BE2C (cell line): ENCODE results near the gene MT1M.

Source experiments
- DNase-seq: peaks from one replicate; pipeline ENCODE4 v3.0.0-alpha.2; 2020
- H3K27me3 ChIP-seq: fragments of 250-450 bp; sonication (Bioruptor Pico); 2 replicates; pipeline ENCODE4 v1.5.1; 2020; ENCODE audit warnings: mild to moderate bottlenecking
- H3K36me3 ChIP-seq: fragments of 250-450 bp; sonication (Bioruptor Pico); 2 replicates; pipeline ENCODE4 v1.5.1; 2020; ENCODE audit warnings: mild to moderate bottlenecking
- H3K4me1 ChIP-seq: fragments of 250-450 bp; sonication (Bioruptor Pico); 2 replicates; pipeline ENCODE4 v1.5.1; 2020
- H3K4me3 ChIP-seq: 2 replicates; pipeline ENCODE4 v1.5.1; 2011; ENCODE audit warnings: low read depth, low read length
- H3K9me3 ChIP-seq: fragments of 250-450 bp; sonication (Bioruptor Pico); 2 replicates; pipeline ENCODE4 v1.5.1; 2020
- TF ChIP-seq, protein P1 (sequence below): IDR thresholded peaks from 2 replicates; pipeline ENCODE4 v1.5.1; 2012; ENCODE audit warnings: mild to moderate bottlenecking, low read depth, low read length

The MT1M gene

DNA sequence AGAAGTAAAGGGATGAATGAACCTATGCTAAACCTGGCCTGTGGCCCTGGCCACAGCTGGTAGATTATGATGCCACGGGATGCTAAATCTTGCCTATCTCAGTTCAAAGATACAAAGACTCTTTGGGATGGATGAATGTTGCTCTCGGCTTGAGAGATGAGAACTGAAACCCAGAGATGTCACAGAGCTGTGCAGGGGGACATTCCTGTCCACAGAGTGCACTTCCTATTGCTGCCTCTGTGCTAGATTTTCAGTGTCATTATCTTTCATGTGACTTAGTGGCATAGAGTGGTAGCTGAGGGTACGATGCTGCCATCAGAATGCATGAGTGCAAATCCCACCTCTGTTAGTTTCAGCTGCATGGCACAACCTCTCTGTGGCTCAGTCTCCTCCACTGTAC, 2.3 kb upstream of the MT1M start:
- TF ChIP-seq, protein P1, sequence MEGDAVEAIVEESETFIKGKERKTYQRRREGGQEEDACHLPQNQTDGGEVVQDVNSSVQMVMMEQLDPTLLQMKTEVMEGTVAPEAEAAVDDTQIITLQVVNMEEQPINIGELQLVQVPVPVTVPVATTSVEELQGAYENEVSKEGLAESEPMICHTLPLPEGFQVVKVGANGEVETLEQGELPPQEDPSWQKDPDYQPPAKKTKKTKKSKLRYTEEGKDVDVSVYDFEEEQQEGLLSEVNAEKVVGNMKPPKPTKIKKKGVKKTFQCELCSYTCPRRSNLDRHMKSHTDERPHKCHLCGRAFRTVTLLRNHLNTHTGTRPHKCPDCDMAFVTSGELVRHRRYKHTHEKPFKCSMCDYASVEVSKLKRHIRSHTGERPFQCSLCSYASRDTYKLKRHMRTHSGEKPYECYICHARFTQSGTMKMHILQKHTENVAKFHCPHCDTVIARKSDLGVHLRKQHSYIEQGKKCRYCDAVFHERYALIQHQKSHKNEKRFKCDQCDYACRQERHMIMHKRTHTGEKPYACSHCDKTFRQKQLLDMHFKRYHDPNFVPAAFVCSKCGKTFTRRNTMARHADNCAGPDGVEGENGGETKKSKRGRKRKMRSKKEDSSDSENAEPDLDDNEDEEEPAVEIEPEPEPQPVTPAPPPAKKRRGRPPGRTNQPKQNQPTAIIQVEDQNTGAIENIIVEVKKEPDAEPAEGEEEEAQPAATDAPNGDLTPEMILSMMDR = no peak
- peaks cover 50% of the 10 kb centered on the region for H3K27me3 ChIP-seq
- no peak overlapping the region for H3K4me3 ChIP-seq
- H3K4me1 ChIP-seq = peaks cover 2% of the 10 kb centered on the region; the same call in 1 of the 2 replicates
- no peaks in the 10 kb centered on the region for H3K9me3 ChIP-seq
- no peak for DNase-seq
- H3K36me3 ChIP-seq = no peaks in the 10 kb centered on the region

DNA sequence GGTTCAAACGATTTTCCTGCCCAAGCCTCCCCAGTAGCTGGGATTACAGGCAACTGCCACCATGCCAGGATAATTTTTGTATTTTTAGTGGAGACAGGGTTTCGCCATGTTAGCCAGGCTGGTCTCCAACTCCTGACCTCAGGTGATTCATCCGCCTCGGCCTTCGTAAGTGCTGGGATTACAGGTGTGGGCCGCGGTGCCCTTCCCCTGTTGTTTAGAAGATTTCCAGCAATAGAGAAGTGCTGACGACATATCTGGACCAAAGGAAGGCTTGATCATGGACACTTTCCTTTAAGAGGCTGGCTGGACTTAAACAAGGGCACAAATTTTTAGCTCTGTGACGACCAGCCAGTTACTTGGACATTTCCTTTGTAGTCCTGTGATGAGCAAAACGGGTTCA, 1.3 kb upstream of the MT1M start:
- Histone ChIP-seq H3K27me3 (peaks cover 50% of the 10 kb centered on the region), H3K4me1 (peaks cover 2% of the 10 kb centered on the region; the same call in 1 of the 2 replicates), H3K36me3 (no peaks in the 10 kb centered on the region), H3K4me3 (no peak overlapping the region), H3K9me3 (no peaks in the 10 kb centered on the region)
- DNase-seq = no peak
- TF ChIP-seq, protein P1 = no peak

DNA sequence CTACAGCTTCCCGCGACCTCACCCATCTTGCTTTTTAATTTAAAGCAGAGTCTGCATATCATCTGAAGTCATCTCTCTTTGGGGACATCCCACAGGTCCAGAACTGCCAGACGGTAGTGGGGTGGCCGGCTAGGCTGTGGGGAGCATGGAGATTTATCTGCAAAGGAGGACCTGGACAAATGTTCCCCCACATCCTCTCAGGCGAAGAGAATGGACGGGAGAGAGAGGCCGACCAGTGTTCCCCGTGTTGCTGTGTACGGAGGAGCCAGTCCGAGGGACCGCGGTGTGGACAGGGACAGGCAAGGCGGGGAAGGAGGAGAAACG, 665 bp upstream of the MT1M start:
- TF ChIP-seq, protein P1 = no peak
- Histone ChIP-seq H3K9me3 (no peaks in the 10 kb centered on the region), H3K4me1 (peaks cover 2% of the 10 kb centered on the region; the same call in 1 of the 2 replicates), H3K27me3 (peaks cover 55% of the 10 kb centered on the region), H3K36me3 (no peaks in the 10 kb centered on the region), H3K4me3 (peak overlapping the region; percentile 19; the same call in 1 of the 2 replicates)
- no peak for DNase-seq

DNA sequence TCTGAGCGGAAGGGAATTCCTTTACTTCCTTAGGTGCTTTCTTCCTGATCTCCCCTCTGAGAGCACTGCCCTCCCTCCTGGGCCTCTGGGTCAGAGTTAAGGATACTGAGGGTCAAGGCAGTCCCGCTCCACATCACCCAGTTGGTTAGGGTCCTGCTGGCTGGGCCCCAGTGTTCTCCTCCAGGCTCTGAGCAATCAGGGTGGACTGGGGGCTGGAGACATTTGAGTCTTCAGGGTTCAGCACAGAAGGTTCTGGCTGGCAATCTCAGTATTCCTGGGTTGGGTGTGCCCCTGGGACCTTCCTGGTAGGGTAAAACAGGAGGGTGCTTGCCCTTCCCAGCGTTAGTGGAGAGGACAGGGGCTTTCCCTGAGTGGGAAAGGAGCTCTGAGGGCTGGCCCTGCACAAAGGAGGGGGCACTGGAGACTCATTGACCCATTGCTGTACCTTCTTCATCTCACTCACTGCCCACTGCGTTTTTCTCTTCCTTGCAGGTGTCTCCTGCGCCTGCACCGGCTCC, 448 bp downstream of the MT1M start:
- no peak overlapping the region for H3K4me3 ChIP-seq

DNA sequence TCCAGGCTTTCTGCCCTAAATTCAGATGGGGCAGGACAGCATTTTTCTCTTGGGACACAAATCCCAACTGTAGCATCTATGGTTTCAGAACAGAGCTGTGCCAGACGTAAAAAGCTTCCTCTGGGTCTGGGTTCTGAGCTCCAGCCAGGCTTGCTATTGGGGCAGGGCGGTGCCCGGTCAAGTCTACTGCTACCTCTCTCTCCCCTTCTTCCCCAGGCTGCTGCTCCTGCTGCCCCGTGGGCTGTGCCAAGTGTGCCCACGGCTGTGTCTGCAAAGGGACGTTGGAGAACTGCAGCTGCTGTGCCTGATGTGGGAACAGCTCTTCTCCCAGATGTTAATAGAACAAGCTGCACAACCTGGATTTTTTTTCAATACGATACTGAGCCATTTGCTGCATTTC, 1.1 kb downstream of the MT1M start:
- peaks cover 2% of the 10 kb centered on the region; the same call in 1 of the 2 replicates for H3K4me1 ChIP-seq
- H3K27me3 ChIP-seq = peaks cover 73% of the 10 kb centered on the region

More for the DNA sequence above, 448 bp downstream of the MT1M start:
- Histone ChIP-seq H3K9me3 (no peaks in the 10 kb centered on the region), H3K36me3 (no peaks in the 10 kb centered on the region), H3K4me1 (peaks cover 2% of the 10 kb centered on the region; the same call in 1 of the 2 replicates), H3K27me3 (peaks cover 66% of the 10 kb centered on the region)
- TF ChIP-seq, protein P1 = no peak
- no peak for DNase-seq

More for the DNA sequence above, 1.1 kb downstream of the MT1M start:
- Histone ChIP-seq H3K36me3 (no peaks in the 10 kb centered on the region), H3K9me3 (no peaks in the 10 kb centered on the region), H3K4me3 (no peak overlapping the region)
- no peak for DNase-seq
- TF ChIP-seq, protein P1 = no peak
